MV-4-11 (cell line): ENCODE measurements around the gene CDK11A.
"Not testable (repeated sequence)": the region's sequence is repeated elsewhere in the genome, so short reads cannot be mapped to it uniquely, and the experiment has no call there.

Experiments
- DNase-seq: peaks from one replicate; lab custom pipeline; 2025; lab: John Stamatoyannopoulos, UW

CDK11A gene

DNA sequence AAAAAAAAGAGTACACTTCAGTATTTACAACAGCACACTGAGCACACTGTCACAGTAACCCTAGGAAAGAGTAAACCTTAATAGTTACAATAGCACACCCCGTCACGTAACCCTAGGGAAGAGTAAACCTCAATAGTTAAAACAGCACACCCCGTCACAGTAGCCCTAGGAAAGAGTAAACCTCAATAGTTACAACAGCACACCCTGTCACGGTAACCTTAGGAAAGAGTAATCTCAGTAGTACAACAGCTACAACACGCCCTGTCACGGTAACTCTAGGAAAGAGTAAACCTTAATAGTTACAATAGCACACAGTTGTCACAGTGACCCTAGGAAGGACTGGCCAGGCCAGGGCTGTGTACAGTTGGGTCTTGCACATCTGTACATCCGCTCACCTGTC lies 3.0 kb downstream of the CDK11A start:
- DNase-seq = no peak

DNA sequence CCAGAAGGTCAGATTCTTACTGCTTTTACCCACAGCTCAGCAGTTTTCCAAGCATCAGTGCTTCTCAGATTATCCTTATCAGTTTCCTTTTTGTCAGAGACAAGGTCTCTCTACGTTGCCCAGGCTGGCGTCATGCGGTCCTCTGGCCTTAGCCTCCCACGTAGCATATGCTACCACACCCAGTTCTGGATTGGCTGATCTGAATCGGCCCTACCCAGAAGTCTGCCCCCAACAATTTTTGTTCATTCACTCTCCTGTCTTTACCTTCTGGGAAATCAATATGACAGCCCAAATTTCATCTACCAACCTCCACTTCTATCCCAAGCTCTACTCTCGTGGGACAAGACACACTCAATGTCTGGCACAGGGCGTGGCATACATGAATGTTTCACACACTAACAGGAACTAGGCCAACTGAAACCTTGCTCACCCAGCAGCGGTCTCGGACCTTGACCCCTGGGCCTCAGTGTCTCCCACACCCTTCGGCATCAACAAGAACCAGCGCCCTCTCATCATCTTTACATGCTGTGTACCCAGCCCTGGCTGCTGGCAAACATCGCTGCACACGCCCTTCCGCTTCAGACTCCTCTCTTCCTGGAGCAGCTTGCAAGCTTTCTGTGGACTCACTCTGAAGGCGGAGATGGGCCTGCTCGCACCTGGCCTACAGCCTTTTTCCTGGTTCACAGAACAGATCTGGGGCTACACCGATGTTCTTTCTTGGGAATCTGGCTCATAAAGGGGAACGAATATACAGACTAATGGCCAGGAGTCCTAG lies 8.9 kb downstream of the CDK11A start:
- not testable (repeated sequence) for DNase-seq

DNA sequence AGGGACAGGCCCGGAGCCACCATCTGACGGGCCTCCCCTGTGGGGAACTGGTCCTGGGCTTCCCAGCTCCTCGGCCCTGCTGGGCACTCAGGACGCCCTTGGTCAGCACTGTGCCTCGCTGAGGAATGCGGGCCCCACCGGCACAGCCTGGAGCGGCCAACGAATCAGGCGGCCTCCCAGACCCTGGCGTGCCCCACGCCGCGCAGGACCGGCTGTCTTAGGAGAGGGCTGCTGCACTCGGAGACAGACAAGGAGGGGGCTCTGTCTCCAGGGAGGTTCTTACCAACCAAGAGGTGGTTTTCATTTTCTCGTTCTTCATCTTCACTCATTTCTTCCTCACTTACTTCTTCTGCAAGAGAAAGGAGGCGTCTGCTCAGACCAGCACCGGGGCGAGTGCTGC lies 16.3 kb downstream of the CDK11A start:
- DNase-seq = not testable (repeated sequence)

DNA sequence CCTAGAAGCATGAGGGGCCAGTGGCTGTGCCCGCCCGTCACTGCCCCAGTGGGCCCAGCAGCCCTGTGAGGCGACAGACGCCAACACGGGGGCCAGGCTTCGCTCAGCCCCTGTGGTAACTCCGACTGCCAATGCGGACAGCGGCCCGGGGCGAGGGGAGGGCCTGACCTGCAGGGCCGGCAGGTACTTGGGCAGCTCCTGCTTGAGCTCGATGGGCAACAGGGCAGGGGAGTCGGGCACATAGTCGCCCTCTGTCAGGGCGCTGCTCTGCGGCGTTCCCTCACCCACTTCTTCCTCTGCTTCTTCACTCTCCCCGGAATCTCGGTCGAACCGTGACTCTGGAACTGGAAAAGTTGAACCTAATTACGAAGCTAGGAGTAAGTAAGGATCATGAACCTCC lies 16.9 kb downstream of the CDK11A start:
- DNase-seq = not testable (repeated sequence)

DNA sequence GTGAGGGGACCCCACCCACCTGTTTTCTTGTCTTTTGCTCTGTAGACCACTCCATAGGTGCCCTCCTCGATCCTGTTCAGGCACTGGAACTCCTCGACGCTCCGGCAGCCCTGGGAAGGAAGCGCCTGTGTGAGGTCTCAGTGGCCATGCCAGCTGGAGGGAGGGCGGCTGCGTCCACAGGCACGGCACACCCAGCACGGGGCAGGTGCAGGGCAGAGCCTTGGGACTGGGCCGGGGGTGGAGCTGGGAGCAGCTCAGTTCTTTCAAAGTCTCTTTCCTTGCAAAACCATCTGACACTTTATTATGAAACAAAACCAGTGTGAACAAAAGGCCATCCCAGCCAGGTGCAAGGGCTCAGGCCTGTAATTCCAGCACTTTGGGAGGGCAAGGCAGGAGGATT lies 18.5 kb downstream of the CDK11A start:
- not testable (repeated sequence) for DNase-seq

DNA sequence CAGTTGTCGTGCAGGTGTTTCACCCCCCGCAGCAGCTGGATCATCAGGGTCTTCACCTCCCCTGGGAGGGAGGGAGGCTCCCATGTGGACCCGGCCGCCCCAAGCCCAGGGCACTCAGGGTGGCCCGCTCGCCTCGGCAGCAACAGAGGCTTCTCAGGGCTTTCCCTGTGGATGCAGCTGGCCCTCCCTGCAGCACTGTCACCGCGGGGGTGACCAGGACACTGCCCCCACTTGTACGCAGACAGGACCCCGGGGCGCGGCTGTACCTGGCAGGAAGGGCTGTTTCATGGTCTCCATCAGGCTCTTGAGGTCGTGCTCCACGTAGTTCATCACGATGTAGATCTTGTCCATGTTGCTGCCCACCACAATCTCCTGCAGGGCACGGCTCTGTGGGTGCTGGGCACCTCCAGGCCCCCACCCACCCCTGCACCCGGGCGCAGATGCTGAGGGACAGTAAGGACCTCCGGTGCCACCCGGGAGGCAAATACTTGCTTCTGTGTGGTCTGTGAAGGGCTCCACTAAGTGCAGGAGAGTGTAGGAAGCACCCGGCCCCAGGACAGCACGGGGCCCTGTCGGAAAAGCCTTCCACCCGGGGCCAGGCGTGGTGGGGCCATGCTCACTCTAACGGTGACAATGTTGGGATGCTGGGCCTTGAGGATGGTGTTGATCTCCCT lies 19.7 kb downstream of the CDK11A start:
- not testable (repeated sequence) for DNase-seq

DNA sequence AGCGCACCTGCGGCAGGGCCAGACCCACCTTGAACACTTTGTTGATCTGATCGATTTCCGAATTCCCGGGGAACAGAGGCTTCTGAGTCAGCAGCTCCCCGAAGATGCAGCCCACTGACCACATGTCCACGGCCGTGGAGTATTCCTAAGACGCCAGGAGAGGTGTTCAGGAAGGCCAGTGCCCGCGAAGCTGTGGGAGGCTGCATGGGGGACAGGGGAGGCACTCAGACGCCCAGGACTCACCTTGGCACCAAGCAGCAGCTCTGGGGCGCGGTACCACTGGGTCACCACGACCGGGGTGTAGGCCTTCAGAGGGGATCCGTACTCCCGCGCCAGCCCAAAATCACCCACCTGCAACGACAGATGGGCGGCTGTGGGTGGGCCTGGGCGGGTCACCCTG lies 20.4 kb downstream of the CDK11A start:
- no peak for DNase-seq

DNA sequence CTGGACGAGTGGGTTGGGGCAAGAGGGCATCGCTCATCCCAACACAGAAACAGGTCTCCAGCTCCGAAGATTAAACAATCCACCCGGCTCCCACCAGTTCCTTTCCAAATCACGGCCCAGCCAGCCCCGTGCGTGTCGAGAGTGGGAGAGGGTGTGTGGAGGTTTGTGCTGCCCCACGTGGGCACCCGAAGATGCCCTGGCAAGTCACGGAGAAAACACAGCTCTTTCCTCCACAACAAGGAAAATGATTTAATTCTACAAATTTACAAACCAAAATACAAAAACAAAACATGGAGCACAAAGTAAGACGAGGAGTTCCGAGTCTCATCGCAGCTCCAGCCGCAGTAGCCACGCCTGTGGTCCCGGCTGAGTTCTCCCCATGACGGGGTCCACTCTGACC lies 21.7 kb downstream of the CDK11A start:
- not testable (repeated sequence) for DNase-seq

DNA sequence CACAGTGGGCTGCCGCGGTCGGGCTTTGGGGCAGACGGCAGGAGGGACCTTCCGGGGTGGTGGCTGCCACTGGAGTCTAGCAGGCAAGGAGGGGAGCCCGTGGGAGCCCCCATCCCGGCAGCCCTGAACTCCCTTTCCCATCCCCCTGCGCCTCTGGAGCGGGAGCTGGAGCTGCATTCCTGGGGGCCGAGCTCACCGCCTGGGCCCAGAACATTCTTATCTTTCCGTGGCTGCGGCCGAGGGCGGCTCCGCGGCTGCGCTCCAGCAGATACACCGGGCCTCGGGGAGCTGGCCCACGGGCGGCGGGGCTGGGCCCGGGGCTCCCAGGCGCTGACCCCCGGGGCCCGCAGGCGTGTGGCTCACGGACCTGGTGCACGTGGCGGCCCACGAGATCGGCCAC lies 23.6 kb downstream of the CDK11A start:
- DNase-seq = not testable (repeated sequence)

DNA sequence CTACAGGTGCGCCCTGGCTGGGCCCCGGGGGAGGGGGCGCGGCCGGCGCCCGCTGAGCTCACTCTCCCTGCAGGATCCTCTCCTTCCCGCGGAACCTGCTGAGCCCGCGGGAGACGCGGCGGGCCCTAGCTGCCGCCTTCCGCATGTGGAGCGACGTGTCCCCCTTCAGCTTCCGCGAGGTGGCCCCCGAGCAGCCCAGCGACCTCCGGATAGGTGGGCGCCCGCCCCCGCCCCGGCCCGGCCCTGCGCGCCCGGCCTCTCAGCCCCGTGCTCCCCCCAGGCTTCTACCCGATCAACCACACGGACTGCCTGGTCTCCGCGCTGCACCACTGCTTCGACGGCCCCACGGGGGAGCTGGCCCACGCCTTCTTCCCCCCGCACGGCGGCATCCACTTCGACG lies 24.1 kb downstream of the CDK11A start:
- not testable (repeated sequence) for DNase-seq

DNA sequence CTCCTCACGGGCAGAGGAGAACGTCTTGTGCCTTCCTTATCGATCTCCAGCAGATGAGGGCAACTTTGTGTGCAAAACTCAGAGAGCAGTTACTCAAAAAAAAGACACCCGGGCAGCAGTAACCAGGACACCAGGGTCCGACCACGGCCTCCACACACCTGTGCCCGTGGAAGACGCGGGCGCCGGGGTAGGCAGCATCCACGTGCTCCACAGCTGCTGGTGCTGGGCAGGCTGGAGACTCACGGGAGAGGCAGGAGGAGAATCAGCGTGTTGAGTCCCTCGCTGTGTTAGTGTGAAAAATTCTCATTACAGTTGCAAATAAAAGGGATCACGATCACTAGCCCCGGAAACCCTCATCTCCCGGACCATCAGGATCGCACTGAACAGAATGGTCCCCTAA lies 25.1 kb downstream of the CDK11A start:
- not testable (repeated sequence) for DNase-seq

DNA sequence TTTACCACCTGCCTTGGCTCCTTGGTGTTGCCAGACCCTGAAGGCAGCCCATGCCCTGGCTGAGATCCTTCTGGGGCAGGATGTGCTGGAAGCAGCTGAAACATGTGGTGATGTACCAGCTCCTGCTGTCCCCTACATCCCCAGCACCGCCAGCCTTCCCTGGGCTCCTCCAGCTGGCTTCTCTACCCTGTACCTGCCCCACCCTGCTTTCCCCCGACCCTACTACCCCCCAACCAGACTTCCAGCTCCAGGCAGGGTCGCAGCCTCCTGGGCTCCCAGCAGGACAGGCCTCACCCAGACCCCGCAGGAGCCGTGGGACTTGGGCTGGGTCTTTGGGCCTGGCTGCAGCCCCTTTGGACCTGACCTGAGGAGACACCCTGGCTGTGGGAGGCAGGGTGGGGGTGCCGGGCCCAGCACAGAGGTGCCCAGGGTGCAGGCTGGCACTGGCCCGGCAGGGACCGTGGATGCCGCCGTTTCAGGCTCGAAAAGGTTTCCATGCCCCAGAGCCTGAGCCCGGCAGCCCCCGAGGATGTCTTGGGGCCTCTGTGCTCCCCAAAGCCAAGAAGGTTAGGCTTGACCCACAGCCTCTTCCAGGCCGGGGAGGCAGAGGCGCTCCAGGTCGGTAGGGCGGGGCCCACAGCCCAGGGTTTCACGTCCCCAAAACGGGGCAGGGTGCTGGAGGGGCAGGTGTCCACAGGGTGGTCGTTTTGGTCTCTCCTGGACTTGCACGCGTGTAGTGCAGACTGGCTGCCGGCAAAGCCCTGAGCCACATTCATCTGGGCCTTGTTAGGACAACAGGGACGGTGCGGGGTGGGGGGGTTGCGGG lies 26.6 kb downstream of the CDK11A start:
- DNase-seq = not testable (repeated sequence)

DNA sequence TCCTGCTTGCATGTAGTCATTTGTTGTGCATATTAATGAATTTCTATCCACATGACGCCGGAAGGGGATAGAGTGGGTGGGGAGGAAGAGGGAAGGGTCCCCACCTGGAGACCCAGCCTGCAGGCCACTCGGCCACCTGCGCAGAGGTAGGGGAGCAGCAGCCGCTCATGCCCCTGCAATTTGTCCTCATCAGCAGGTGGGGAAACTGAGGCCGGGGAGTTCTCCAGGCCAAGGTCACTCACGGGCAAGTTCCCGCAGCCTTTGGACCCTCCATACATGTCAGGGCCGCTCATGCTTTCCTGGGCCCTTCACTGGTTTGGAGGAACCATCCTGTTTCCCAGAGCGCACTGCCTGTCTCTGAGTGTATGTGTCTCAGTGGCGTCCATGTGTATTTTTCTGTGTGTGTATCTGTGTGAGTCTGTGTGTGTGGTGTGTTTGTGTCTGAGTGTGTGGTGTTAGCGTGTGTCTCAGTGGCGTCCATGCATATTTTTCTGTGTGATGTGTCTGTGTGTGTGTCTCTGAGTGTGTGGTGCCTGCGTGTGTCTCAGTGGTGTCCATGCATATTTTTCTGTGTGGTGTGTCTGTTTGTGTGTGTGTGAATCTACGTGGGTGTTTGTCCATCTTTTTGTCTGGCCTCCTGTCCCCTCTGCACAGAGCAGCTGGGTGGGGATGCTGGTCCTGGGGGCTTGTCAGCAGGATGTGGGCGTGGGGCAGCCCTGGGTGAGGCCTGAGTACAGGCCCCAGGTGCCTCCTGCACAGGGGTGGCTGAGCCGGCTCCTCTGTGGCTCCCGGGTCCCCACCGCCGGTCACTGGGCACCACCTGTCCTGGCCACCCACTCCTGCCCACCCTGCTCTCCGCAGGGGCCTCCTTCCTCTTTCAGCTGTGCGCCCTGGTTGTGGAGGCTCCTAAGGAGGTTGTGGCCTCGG lies 27.5 kb downstream of the CDK11A start:
- DNase-seq = not testable (repeated sequence)

DNA sequence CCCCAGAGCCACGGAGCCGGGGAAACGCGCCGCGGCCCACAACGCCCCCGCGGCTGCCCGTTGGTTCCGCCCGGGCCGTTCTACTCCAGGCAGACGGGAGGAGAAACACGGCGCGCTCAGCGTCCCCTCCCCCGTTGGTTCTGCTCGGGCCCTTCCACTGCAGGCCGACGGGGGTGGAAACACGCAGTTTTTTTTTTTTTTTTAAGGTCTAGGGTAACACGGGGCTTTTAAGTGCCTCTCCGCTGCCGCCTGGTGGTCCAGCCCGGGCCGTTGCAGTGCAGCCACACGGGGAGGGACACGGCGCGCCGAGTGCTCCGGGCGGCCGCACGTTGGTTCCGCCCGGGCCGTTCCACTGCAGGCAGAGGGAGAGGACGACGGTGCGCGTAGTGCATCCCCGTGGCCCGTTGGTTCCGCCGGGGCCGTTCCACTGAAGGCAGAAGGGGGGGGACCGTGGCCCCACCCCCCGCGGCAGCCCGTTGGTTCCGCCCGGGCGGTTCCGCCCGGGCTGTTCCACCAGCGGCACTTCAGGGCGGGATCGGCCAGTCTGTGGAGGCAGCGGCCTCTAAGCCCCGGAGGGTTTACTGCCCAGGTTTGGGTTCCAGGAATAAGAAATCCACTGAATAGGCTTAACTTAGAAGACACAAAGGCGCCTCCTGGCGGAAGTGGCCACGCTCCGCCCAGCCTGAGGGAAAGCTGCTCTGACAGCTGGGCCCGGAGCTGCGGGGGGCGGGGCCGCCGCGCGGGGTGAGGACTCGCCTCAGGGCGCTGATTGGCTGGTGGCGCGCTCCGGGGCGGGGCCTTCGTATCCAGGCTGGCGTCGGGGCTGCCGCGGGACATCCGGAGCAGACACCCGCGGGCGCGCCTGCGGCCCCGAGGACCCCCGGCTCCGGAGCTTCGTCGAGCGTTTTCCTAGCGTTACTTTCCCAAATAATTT lies 31.2 kb downstream of the CDK11A start, which contains the start of gene SLC35E2B:
SLC35E2B (minus strand) TSS at position 82 of the 934 bp plus-strand sequence. CDS start 16,096 bp downstream, outside the sequence.
- peak; percentile 77 for DNase-seq

DNA sequence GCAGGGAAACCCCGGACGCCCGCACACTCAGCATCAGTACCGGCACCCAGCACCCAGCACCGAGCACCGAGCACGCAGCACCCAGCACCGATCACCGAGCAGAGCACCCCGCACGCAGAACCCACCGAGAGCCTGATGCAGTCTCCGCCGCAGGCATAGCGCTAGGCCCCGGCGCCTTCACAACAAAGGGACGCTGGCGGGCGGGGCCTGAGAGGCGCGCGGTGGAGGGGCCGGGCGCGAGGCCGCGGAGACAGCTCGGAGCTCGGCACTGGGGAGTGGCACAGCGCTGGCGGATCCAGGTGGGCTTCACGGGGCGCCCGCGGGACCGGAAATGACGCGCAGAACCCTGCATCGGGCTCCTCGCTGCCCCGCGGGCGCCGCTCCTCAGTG lies 31.8 kb downstream of the CDK11A start:
- DNase-seq = peak; percentile 54

DNA sequence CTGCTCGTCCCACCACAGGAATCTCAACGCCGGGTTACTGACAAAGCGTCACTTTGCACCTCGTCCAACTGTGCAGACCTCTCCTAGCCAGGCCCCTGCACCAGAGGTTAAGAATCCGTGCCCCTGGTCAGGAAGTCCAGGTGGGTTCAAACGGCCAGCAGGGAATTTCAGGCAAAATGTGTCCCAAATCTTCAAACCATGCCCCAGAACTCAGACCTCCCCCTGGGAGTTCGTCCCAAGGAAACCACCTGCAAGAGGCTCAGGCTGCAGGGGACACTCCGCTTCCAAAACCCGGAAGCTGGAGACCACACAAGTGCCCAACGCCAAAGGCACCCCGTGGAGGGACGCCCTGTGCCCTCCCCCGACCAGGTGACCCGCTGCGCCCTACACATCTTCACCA lies 32.7 kb downstream of the CDK11A start:
- DNase-seq = not testable (repeated sequence)

DNA sequence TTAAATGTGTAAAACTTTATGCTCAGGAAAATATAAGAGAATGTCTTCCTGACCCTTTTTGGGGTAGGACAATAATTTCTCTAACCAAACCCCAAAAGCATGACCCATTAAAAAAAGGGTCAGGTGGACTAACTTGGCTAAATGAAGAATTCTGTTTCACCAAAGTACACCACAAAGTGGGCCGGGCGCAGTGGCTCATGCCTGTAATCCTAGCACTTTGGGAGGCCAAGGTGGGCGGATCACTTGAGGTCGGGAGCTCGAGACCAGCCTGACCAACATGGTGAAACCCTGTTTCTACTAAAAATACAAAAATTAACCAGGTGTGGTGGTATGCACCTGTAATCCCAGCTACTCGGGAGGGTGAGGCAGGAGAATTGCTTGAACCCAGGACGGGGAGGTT lies 34.6 kb downstream of the CDK11A start:
- DNase-seq = not testable (repeated sequence)

DNA sequence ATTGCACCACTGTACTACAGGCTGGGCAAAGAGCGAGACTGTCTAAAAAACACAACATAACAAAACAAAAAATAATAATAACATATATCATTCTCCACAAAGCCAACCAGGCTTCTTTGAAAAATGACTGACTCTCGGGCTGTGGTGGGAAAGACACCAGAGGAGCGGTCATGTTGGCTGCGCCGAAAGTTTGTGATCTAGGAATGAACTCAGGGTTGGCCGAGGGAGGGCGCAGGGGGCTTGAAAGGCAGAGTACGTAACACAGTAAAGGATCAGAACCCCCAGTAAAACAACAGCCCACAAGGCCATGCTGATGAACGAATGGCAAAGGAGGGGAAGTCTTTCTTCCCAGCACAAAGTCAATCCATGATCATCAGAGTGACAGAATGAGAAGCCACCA lies 36.3 kb downstream of the CDK11A start:
- no peak for DNase-seq

DNA sequence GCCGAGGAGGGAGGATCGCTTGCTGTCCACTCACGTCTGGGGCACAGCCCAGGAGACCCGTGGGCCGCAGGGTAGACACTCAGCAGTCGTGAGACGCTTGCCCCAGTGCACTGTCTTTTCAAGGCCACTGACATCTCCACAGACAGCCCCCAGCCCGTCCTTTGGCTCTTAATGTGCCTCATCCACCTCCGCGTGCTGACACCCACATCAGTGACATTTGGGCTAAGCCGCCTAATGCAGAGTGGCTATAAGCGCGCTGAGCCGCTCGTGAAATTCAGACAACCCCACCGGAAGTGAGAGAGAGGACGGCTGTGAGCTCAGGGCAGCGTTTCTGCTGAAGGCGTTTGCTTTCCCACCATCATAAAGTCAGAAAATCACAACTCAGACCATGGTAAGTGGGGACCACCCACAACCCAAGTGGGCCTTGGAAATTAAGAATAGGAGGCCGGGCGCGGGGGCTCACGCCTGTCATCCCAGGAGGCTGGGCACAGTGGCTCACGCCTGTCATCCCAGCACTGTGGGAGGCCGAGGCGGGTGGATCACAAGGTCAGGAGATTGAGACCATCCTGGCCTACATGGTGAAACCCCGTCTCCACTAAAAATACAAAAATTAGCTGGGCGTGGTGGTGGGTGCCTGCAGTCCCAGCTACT lies 40.0 kb downstream of the CDK11A start:
- no peak for DNase-seq
